SK-N-SH (cell line): Measurements from ENCODE around the gene PPDPF. TPM values are rescaled to one million over a fixed set of nuclear protein-coding genes. Genes with fewer than 3 reads are reported as not detected.
A peak's percentile ranks its signal among the peaks of the same experiment; 100 is the strongest.

Experiments
- CTCF ChIA-PET: fragments of 300-600, 350-600 bp; formaldehyde crosslinking; extraction: SDS; loops from one replicate; lab custom pipeline; 2021; lab: Yijun Ruan, JAX
- POLR2A ChIA-PET: fragments of 350-600 bp; sonication (Branson Sonifier 250); formaldehyde crosslinking; extraction: SDS; loops from one replicate; lab custom pipeline; 2020; ENCODE audit warnings: antibody characterized with exemption, inconsistent platforms; lab: Yijun Ruan, JAX
- DNase-seq: peaks from one replicate; pipeline ENCODE4 v3.0.0; 2012
- H2AFZ ChIP-seq: fragments of 200-600 bp; sonication (generic); 2 replicates; pipeline ENCODE4 v1.8.1; 2016; ENCODE audit warnings: antibody characterized with exemption, mild to moderate bottlenecking, low read depth
- H3F3A ChIP-seq: fragments of 200-600 bp; sonication (generic); replicated peaks from 2 replicates; pipeline ENCODE3; 2016; ENCODE audit warnings: antibody characterized with exemption, mild to moderate bottlenecking; ENCODE audit not compliant: insufficient read depth
- H3K27ac ChIP-seq, 2 experiments: fragments of 200-500 bp in 1 of 2; fragments of 200-600 bp in 1 of 2; sonication (Bioruptor generic) in 1 of 2; sonication (generic), shearing (Covaris generic) in 1 of 2; 2 replicates each; pipeline versions ENCODE4 v1.5.1 to v1.6.1; 2014 to 2016; ENCODE audit warnings: low read depth in 2 of 2, inconsistent platforms in 1 of 2, low read length in 1 of 2, mild to moderate bottlenecking in 1 of 2, mixed read lengths in 1 of 2
- H3K27me3 ChIP-seq: fragments of 200-600 bp; sonication (generic), shearing (Covaris generic); 2 replicates; pipeline ENCODE4 v1.6.1; 2016; ENCODE audit warnings: mixed run types; ENCODE audit not compliant: insufficient read depth
- H3K36me3 ChIP-seq, 2 experiments: fragments of 200-500 bp in 1 of 2; fragments of 200-600 bp in 1 of 2; sonication (Bioruptor generic) in 1 of 2; sonication (generic) in 1 of 2; replicated peaks in 1 of 2; 2 replicates each; pipeline versions ENCODE3 to v1.5.1; 2014 to 2016; ENCODE audit warnings: low read length in 1 of 2, mild to moderate bottlenecking in 1 of 2; ENCODE audit not compliant: insufficient read depth in 2 of 2, control insufficient read depth in 1 of 2
- H3K4me1 ChIP-seq, 2 experiments: fragments of 200-500 bp in 1 of 2; fragments of 200-600 bp in 1 of 2; sonication (Bioruptor generic) in 1 of 2; sonication (generic), shearing (Covaris generic) in 1 of 2; 2 replicates each; pipeline versions ENCODE4 v1.5.1 to v1.6.1; 2014 to 2016; ENCODE audit warnings: low read depth in 1 of 2, low read length in 1 of 2, mixed run types in 1 of 2; ENCODE audit not compliant: insufficient read depth in 2 of 2, control insufficient read depth in 1 of 2
- H3K4me2 ChIP-seq: fragments of 200-600 bp; sonication (generic), shearing (Covaris generic); 2 replicates; pipeline ENCODE4 v1.6.1; 2017; ENCODE audit warnings: mixed run types
- H3K4me3 ChIP-seq, 2 experiments: fragments of 200-500 bp in 1 of 2; fragments of 200-600 bp in 1 of 2; sonication (Bioruptor generic) in 1 of 2; sonication (generic), shearing (Covaris generic) in 1 of 2; 2 replicates each; pipeline versions ENCODE4 v1.5.1 to v1.8.1; 2014 to 2016; ENCODE audit warnings: low read depth in 2 of 2, inconsistent platforms in 1 of 2, low read length in 1 of 2, mild to moderate bottlenecking in 1 of 2, mixed read lengths in 1 of 2, moderate library complexity in 1 of 2
- H3K79me2 ChIP-seq: fragments of 200-600 bp; sonication (generic); 2 replicates; pipeline ENCODE4 v1.8.1; 2017; ENCODE audit warnings: mild to moderate bottlenecking; ENCODE audit not compliant: insufficient read depth
- H3K9ac ChIP-seq: fragments of 200-600 bp; sonication (generic); 2 replicates; pipeline ENCODE4 v1.6.1; 2017; ENCODE audit warnings: mixed run types
- H3K9me2 ChIP-seq: fragments of 200-600 bp; sonication (generic); 2 replicates; pipeline ENCODE4 v1.6.1; 2017; ENCODE audit warnings: mixed run types
- H3K9me3 ChIP-seq: fragments of 200-600 bp; sonication (generic); 2 replicates; pipeline ENCODE4 v1.6.1; 2017; ENCODE audit warnings: mixed run types, mild to moderate bottlenecking, moderate library complexity
- H4K20me1 ChIP-seq: fragments of 200-600 bp; sonication (generic); 2 replicates; pipeline ENCODE4 v1.6.1; 2017; ENCODE audit warnings: mild to moderate bottlenecking, mixed run types; ENCODE audit not compliant: insufficient read depth
- CHD2 ChIP-seq: fragments of 150-350 bp; IDR thresholded peaks from 2 replicates; pipeline ENCODE4 v1.6.1; 2018; ENCODE audit warnings: low read length; ENCODE audit not compliant: partially characterized antibody
- EP300 ChIP-seq, 2 experiments: IDR thresholded peaks; 2 replicates each; pipeline versions ENCODE4 v1.4.0 to v1.6.1; 2012; ENCODE audit warnings: borderline replicate concordance in 1 of 2, low read depth in 1 of 2, low read length in 1 of 2
- FOXJ3 ChIP-seq: sonication (generic); formaldehyde crosslinking; IDR thresholded peaks from 2 replicates; pipeline ENCODE4 v1.5.1; 2020; ENCODE audit warnings: mild to moderate bottlenecking, missing genetic modification reagents
- FOXM1 ChIP-seq: IDR thresholded peaks from 2 replicates; pipeline ENCODE4 v1.4.0; 2012; ENCODE audit warnings: low read depth, mild to moderate bottlenecking
- GATA2 ChIP-seq: sonication (generic); formaldehyde crosslinking; IDR thresholded peaks from 2 replicates; pipeline ENCODE4 v1.5.0; 2020; ENCODE audit warnings: mild to moderate bottlenecking, missing genetic modification reagents
- IRF3 ChIP-seq: fragments of 150-350 bp; IDR thresholded peaks from 2 replicates; pipeline ENCODE4 v1.6.1; 2016; ENCODE audit warnings: mild to moderate bottlenecking, low read depth, low read length
- JUND ChIP-seq: IDR thresholded peaks from 2 replicates; pipeline ENCODE4 v1.4.0; 2012
- MEF2A ChIP-seq: IDR thresholded peaks from 2 replicates; pipeline ENCODE4 v1.4.0; 2012; ENCODE audit warnings: low read depth, borderline replicate concordance
- MXI1 ChIP-seq: IDR thresholded peaks from 2 replicates; pipeline ENCODE4 v1.6.1; 2012; ENCODE audit warnings: mild to moderate bottlenecking, low read depth, low read length, improper control_type of control experiment
- PBX3 ChIP-seq: IDR thresholded peaks from 2 replicates; pipeline ENCODE4; 2012
- POLR2AphosphoS5 ChIP-seq: IDR thresholded peaks from 2 replicates; pipeline ENCODE4 v1.6.1; 2012; ENCODE audit warnings: low read depth, low read length
- RAD21 ChIP-seq: IDR thresholded peaks from 2 replicates; pipeline ENCODE4 v1.6.1; 2012; ENCODE audit warnings: mild to moderate bottlenecking, low read length
- RCOR1 ChIP-seq: fragments of 150-350 bp; IDR thresholded peaks from 2 replicates; pipeline ENCODE4 v1.6.1; 2017; ENCODE audit warnings: antibody characterized with exemption, low read length
- RFX5 ChIP-seq: IDR thresholded peaks from 2 replicates; pipeline ENCODE4 v1.6.1; 2012; ENCODE audit warnings: mild to moderate bottlenecking, improper control_type of control experiment, low read length
- RXRA ChIP-seq: IDR thresholded peaks from 2 replicates; pipeline ENCODE4 v1.4.0; 2012; ENCODE audit warnings: low read depth, mild to moderate bottlenecking, borderline replicate concordance
- TAF1 ChIP-seq: IDR thresholded peaks from 2 replicates; pipeline ENCODE4 v1.6.1; 2012; ENCODE audit warnings: low read depth, mild to moderate bottlenecking, low read length, moderate library complexity, borderline replicate concordance
- TCF12 ChIP-seq: IDR thresholded peaks from 2 replicates; pipeline ENCODE4 v1.4.0; 2012
- USF1 ChIP-seq: IDR thresholded peaks from 2 replicates; pipeline ENCODE4 v1.4.0; 2012; ENCODE audit warnings: low read depth, borderline replicate concordance
- USF2 ChIP-seq: fragments of 150-350 bp; IDR thresholded peaks from 2 replicates; pipeline ENCODE4 v1.6.1; 2017; ENCODE audit warnings: antibody characterized with exemption, low read length, low read depth, borderline replicate concordance
- WGBS: methylation state at CpG from one replicate; pipeline ENCODE4 v1.1.6; 2017; ENCODE audit warnings: low lambda C conversion rate; 5-methylcytosine and 5-hydroxymethylcytosine counted together
- polyA plus RNA-seq, 3 experiments: library from polyadenylated mRNA; depleted of rRNA; stranded (reverse); fragments of >200 nt; gene quantifications; 2 replicates each; pipeline ENCODE4 v1.2.3, GENCODE V29; 2012
- TF ChIP-seq, protein P1 (sequence below): IDR thresholded peaks from 2 replicates; pipeline ENCODE4 v1.6.1; 2012; ENCODE audit warnings: mild to moderate bottlenecking, low read depth, low read length, moderate library complexity

PPDPF gene
- polyA plus RNA-seq, 1 of the 3 experiments (the other 2 are of a cell fraction), result 71.4 TPM

DNA sequence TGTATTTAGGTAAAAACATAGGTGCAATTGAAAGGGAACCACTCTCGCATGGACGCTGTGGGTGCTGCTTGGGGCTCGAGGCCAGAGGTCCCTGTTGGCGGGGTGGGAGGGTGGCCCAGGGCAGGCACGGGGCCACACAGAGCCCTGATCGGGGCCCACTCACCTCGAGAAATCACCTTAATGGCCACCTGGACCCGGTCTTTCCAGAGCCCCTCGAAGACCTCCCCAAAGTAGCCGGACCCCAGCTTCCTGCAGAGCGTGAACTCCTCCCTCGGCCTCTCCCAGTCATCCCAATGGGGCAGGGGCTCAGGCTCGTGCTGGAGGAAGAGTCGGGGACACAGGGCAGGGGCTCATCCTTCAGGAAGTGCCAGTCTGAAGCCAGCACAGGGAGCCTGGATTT lies 12.8 kb downstream of the PPDPF start:
- no peaks in the 10 kb centered on the region for H3K36me3 ChIP-seq
- H3K9me3 ChIP-seq, result no peaks in the 10 kb centered on the region
- peaks cover 0 to 21% of the 10 kb centered on the region in 2 experiments; a peak in 1 of 4 replicates for H3K4me1 ChIP-seq
- H2AFZ ChIP-seq, result no peak overlapping the region
- H3K9me2 ChIP-seq, result no peaks in the 10 kb centered on the region
- 77% methylated on average over 6 of the region's 14 CpGs for WGBS
- H3K4me2 ChIP-seq, result no peak overlapping the region
- DNase-seq, result no peak
- H3K4me3 ChIP-seq, result no peak overlapping the region
- TF ChIP-seq IRF3 (no peak), RAD21 (no peak), TCF12 (no peak), USF2 (no peak), CHD2 (no peak), TAF1 (no peak), JUND (no peak), POLR2AphosphoS5 (no peak)
- TF ChIP-seq, protein P1, sequence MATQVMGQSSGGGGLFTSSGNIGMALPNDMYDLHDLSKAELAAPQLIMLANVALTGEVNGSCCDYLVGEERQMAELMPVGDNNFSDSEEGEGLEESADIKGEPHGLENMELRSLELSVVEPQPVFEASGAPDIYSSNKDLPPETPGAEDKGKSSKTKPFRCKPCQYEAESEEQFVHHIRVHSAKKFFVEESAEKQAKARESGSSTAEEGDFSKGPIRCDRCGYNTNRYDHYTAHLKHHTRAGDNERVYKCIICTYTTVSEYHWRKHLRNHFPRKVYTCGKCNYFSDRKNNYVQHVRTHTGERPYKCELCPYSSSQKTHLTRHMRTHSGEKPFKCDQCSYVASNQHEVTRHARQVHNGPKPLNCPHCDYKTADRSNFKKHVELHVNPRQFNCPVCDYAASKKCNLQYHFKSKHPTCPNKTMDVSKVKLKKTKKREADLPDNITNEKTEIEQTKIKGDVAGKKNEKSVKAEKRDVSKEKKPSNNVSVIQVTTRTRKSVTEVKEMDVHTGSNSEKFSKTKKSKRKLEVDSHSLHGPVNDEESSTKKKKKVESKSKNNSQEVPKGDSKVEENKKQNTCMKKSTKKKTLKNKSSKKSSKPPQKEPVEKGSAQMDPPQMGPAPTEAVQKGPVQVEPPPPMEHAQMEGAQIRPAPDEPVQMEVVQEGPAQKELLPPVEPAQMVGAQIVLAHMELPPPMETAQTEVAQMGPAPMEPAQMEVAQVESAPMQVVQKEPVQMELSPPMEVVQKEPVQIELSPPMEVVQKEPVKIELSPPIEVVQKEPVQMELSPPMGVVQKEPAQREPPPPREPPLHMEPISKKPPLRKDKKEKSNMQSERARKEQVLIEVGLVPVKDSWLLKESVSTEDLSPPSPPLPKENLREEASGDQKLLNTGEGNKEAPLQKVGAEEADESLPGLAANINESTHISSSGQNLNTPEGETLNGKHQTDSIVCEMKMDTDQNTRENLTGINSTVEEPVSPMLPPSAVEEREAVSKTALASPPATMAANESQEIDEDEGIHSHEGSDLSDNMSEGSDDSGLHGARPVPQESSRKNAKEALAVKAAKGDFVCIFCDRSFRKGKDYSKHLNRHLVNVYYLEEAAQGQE, result no peak
- CTCF ChIA-PET, result no interaction called here
- no peaks in the 10 kb centered on the region for H3K79me2 ChIP-seq
- POLR2A ChIA-PET, result no interaction called here
- no peak overlapping the region for H3K9ac ChIP-seq
- no peak overlapping the region for H3K27ac ChIP-seq
- no peaks in the 10 kb centered on the region for H4K20me1 ChIP-seq
- no peaks in the 10 kb centered on the region for H3K27me3 ChIP-seq
- H3F3A ChIP-seq, result no peaks in the 10 kb centered on the region

DNA sequence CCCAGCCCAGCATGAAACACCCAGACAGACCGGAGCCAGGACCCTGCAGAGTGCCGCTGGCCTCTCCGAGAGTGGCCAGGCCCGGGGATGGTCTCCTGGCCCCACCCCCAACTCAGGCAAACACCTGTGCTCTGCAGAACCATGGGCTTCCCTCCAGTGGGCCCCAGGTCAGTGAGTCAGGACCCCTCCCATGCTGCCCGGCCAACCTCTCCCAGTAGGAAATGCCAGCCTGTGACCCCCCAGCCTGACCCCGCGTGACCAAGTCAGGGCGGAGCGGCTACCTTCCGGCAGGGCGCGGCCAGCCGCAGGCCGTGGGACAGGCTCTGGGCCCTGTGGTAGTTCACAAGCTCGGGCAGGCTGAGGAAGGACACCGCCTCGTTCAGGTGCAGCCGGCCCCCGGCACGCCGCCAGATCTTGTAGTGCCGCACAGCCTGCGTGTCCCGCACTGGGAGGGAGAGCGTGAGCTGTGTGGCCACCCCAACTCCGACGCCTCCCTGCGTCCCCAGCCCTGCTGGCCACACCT lies 13.4 kb downstream of the PPDPF start:
- H3K4me2 ChIP-seq, result no peak overlapping the region
- no peaks in the 10 kb centered on the region for H3K9me2 ChIP-seq
- no peak overlapping the region for H3K27ac ChIP-seq
- H3K9me3 ChIP-seq, result no peaks in the 10 kb centered on the region
- 89% methylated on average over 16 of the region's 28 CpGs for WGBS
- H4K20me1 ChIP-seq, result no peaks in the 10 kb centered on the region
- CTCF ChIA-PET, result interaction anchor here (1.8 kb wide), 1 partner anchor 440 kb away, joined by 5 read pairs; no protein-coding TSS in a partner anchor
- no peaks in the 10 kb centered on the region for H3K27me3 ChIP-seq
- DNase-seq, result peak; percentile 23
- no peaks in the 10 kb centered on the region for H3K79me2 ChIP-seq
- no peaks in the 10 kb centered on the region for H3F3A ChIP-seq
- POLR2A ChIA-PET, result interaction anchor here (1.2 to 1.7 kb wide), 2 partner anchors 11 to 13 kb away, joined by 3 to 5 read pairs; partner anchors contain the start of gene PPDPF
- H3K9ac ChIP-seq, result no peak overlapping the region
- peaks cover 0 to 21% of the 10 kb centered on the region in 2 experiments; a peak in 1 of 4 replicates for H3K4me1 ChIP-seq
- no peaks in the 10 kb centered on the region for H3K36me3 ChIP-seq
- H3K4me3 ChIP-seq, result no peak overlapping the region
- H2AFZ ChIP-seq, result no peak overlapping the region
- TF ChIP-seq FOXM1 (no peak), USF1 (no peak), TCF12 (no peak), RXRA (no peak), RCOR1 (no peak), GATA2 (CRISPR knock-in tag) (no peak), PBX3 (no peak), MEF2A (no peak), FOXJ3 (CRISPR knock-in tag) (no peak), RFX5 (no peak), MXI1 (no peak), EP300 (IDR thresholded peaks at IDR 0.05; ENCODE audit: borderline replicate concordance in 1 of 2, low read depth in 1 of 2, low read length in 1 of 2) (no peak)
